Measurements from ENCODE around the gene ZNF684.

DNA sequence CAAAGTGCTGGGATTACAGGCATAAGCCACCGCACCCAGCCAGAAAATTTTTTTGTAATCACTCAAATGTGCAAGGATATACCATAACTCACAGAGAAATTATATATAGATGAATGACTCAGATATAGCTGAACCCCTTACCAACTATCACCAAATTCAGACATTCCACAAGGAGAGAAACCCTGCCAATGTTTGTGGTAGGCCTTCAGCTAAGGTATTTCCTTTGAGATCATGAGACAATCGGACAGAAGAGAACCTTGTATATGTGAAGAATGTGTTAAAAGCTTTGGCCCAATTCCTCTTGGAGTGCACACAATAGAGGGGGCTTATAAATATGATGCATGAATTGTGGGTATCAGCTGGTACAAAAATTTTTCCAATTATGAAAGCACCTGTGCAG lies 50.7 kb downstream of the ZNF684 start:
- TF ChIP-seq, protein P1, sequence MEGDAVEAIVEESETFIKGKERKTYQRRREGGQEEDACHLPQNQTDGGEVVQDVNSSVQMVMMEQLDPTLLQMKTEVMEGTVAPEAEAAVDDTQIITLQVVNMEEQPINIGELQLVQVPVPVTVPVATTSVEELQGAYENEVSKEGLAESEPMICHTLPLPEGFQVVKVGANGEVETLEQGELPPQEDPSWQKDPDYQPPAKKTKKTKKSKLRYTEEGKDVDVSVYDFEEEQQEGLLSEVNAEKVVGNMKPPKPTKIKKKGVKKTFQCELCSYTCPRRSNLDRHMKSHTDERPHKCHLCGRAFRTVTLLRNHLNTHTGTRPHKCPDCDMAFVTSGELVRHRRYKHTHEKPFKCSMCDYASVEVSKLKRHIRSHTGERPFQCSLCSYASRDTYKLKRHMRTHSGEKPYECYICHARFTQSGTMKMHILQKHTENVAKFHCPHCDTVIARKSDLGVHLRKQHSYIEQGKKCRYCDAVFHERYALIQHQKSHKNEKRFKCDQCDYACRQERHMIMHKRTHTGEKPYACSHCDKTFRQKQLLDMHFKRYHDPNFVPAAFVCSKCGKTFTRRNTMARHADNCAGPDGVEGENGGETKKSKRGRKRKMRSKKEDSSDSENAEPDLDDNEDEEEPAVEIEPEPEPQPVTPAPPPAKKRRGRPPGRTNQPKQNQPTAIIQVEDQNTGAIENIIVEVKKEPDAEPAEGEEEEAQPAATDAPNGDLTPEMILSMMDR (IDR thresholded peaks at IDR 0.05), result no peak
- TF ChIP-seq EP300 (IDR thresholded peaks at IDR 0.05) (no peak), POLR2A (IDR thresholded peaks at IDR 0.05) (no peak), POLR2AphosphoS5 (IDR thresholded peaks at IDR 0.05) (no peak)

Data from suprapubic skin (tissue), 4 donors.